ENCODE results near the gene BIN1. TPM values are rescaled to one million over a fixed set of nuclear protein-coding genes. Genes with fewer than 3 reads are reported as not detected.

Gene BIN1
- total RNA-seq, 2 experiments from 2014 or later, result 95.2 to 102 TPM

DNA sequence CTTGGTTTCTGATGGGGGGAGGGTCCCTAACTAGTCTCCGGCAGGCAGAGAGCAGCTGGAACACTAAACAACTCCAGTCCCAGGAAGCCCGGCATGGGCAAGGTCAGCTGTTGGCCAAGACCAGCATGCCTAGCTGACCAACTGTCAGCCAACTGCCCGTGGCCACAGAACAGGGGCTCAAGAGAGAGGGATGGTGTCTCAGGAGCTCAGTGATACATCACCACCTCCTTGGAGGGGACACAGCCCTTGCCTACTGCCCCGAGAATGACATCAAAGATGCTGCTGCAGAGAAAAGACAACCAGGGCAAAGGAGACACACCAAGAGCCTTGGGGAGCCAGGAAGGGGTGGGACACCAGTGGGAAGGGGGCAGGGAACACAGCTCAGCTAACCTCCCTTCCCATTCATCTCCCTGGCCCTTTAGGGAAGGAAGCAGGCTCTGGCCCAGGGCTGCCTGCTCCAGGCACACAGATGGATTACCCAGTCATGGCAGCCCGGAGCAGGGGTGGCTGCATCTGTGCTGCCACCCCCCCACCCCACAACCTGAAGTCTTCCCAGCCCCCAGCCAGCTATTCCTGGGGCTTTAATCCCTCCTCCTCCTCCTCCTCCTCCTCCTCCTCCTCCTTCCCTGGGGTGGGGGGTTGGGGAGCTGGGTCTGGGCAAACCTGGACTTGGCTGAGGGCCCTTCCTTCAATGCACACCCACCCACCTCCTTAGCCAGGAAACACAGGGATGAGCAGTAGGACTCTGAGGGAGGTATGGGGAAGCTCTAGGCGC lies 1.9 kb downstream of the BIN1 start:
- CTCF ChIA-PET, result interaction anchor here (2.7 kb wide), 1 partner anchor 37 kb away, joined by 12 read pairs; no protein-coding TSS in a partner anchor
- H3K4me1 Mint-ChIP-seq (ENCODE audit: low read depth), result peaks cover 5% of the 10 kb centered on the region

DNA sequence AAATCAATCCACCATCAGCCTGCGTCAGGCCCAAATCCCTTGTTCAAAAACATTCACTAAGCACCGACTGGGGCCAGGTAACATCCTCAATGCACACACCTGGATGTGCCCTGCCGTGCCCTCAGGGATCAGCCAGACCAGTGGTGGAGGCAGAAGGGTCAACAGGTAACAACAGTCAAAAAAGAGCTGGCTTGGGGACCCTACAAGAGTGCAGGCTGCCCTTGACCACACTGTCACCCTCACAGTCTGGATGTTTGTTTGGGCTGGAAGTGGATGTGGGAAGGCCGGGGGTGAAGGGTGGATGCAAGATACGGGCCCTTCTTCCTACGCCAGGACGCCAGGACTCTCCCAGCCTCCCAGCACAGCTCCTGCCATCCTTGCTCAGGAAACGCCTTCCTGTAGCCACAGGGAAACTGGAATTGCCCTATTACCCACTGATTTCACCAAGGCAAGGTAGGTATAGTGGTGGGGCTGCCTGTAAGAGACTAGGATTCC lies 2.7 kb downstream of the BIN1 start:
- no peaks in the 10 kb centered on the region for H3K9me3 Mint-ChIP-seq
- no peak overlapping the region for H3K4me3 Mint-ChIP-seq
- DNase-seq, result no peak
- intact Hi-C loops (cut with micrococcal nuclease), result no loop called here
- H3K4me1 Mint-ChIP-seq (ENCODE audit: low read depth), result peaks cover 5% of the 10 kb centered on the region
- peaks cover 4% of the 10 kb centered on the region for H3K27me3 Mint-ChIP-seq
- ATAC-seq, result no peak
- ChIA-PET POLR2A (interaction anchor here (0.8 to 1.0 kb wide), 2 partner anchors 8 to 18 kb away, joined by 3 read pairs; no protein-coding TSS in a partner anchor), CTCF (no interaction called here)
- TF ChIP-seq, protein P1, sequence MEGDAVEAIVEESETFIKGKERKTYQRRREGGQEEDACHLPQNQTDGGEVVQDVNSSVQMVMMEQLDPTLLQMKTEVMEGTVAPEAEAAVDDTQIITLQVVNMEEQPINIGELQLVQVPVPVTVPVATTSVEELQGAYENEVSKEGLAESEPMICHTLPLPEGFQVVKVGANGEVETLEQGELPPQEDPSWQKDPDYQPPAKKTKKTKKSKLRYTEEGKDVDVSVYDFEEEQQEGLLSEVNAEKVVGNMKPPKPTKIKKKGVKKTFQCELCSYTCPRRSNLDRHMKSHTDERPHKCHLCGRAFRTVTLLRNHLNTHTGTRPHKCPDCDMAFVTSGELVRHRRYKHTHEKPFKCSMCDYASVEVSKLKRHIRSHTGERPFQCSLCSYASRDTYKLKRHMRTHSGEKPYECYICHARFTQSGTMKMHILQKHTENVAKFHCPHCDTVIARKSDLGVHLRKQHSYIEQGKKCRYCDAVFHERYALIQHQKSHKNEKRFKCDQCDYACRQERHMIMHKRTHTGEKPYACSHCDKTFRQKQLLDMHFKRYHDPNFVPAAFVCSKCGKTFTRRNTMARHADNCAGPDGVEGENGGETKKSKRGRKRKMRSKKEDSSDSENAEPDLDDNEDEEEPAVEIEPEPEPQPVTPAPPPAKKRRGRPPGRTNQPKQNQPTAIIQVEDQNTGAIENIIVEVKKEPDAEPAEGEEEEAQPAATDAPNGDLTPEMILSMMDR (IDR thresholded peaks at IDR 0.05), result no peak
- no peak overlapping the region for H3K27ac Mint-ChIP-seq
- no peaks in the 10 kb centered on the region for H3K36me3 Mint-ChIP-seq (ENCODE audit: low read depth)

More for the DNA sequence above, 1.9 kb downstream of the BIN1 start:
- peaks cover 5% of the 10 kb centered on the region for H3K27me3 Mint-ChIP-seq
- H3K36me3 Mint-ChIP-seq (ENCODE audit: low read depth), result no peaks in the 10 kb centered on the region
- H3K4me3 Mint-ChIP-seq, result no peak overlapping the region
- no peak for ATAC-seq
- H3K9me3 Mint-ChIP-seq, result no peaks in the 10 kb centered on the region
- intact Hi-C loops (cut with micrococcal nuclease), result no loop called here
- no peak for DNase-seq
- POLR2A ChIA-PET, result interaction anchor here (0.8 kb wide), 1 partner anchor 9 kb away, joined by 3 read pairs; no protein-coding TSS in a partner anchor
- TF ChIP-seq, protein P1 (IDR thresholded peaks at IDR 0.05), result no peak
- no peak overlapping the region for H3K27ac Mint-ChIP-seq

DNA sequence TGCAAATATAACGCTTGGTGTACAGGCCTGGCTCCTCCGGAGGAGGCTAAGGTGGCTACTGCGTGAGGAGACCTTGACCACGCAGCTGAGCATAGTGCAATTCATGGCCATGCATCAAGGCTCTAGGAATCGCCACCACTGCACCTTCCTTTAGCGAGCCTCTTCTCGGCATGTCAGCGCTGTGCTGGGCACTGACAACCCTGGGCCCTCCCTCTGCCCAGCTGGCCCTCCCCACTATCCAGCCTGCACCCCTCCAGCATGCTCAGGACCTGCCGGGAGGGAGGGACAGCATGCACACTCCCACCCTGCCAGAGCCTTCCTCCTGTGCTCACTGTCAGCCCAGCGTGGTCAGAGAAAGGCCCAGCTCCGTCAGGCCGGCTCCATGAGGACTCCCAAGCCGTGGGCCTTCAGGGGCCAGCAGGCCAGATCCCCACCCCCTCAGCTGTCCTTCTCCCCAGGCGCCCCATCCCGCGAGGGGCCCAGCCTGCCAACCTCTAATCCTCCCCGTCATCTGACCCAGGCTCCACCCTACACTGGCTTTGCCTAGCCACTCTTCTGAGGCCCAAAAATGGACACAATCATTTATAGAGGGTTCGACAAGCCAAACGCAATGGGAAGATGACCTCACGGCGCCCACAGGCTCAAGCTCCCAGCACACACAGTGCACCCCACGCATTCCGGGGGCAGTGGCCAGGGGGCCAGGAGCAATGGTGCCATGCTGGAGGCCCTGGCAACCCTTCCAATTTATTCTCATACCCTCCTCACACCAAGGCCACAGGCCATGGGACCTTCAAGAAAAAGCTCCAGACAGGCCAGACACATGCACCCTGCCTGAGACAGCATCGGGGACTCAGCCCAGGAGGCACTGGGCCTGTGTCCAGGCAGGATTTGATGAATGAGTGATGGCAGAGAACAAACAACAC lies 3.5 kb downstream of the BIN1 start:
- no peak for DNase-seq
- H3K27ac Mint-ChIP-seq, result no peak overlapping the region
- H3K27me3 Mint-ChIP-seq, result peaks cover 4% of the 10 kb centered on the region
- ChIA-PET POLR2A (interaction anchor here (1.0 kb wide), 1 partner anchor 17 kb away, joined by 3 read pairs; no protein-coding TSS in a partner anchor), CTCF (no interaction called here)
- intact Hi-C loops (cut with micrococcal nuclease), result no loop called here
- TF ChIP-seq, protein P1 (IDR thresholded peaks at IDR 0.05), result no peak
- no peaks in the 10 kb centered on the region for H3K9me3 Mint-ChIP-seq
- H3K36me3 Mint-ChIP-seq (ENCODE audit: low read depth), result no peaks in the 10 kb centered on the region
- H3K4me1 Mint-ChIP-seq (ENCODE audit: low read depth), result peaks cover 5% of the 10 kb centered on the region
- ATAC-seq, result no peak
- H3K4me3 Mint-ChIP-seq, result no peak overlapping the region

DNA sequence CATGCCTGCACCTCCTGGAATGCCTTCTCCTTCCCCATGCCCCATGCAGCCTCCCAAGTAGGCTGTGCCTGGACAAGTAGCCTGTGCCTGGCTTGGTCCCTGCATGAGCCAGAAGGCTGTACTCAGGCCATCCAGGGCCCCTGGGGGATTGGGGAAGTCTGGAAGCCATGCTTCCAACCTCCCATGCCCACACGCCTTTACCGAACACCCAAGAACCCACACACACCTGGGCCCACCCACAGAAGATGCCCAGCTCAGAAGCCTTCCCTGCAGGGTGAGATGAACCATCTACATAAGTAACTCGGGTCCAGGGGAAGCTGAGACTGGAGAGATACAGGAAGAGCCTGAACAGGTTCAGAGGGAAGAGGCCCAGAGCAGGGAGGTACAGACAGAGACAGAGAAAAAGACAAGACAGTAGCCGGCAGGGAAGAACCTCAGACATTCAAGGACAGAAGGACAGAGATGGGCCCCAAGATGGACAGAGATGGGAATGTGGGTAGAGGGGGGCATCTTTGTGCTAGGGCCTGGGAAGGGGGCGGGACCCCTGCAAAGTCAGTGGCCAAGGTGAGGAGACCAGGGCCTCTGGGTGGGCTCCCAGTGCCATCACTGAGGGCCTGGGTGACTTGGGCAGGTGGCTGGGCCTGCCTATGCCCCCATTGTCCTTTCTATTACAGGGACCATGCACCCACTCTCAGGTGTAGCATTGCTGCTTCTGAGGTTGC lies 4.3 kb downstream of the BIN1 start:
- Mint-ChIP-seq H3K4me3 (no peak overlapping the region), H3K9me3 (no peaks in the 10 kb centered on the region), H3K36me3 (ENCODE audit: low read depth) (no peaks in the 10 kb centered on the region), H3K27me3 (no peaks in the 10 kb centered on the region), H3K27ac (no peak overlapping the region), H3K4me1 (ENCODE audit: low read depth) (peaks cover 2% of the 10 kb centered on the region)
- POLR2A ChIA-PET, result no interaction called here
- DNase-seq (no peak), ATAC-seq (no peak)
- CTCF ChIA-PET, result interaction anchor here (0.6 kb wide), 1 partner anchor 77 kb away, joined by 3 read pairs; no protein-coding TSS in a partner anchor
- TF ChIP-seq, protein P1 (IDR thresholded peaks at IDR 0.05), result no peak
- intact Hi-C loops (cut with micrococcal nuclease), result no loop called here
